Peyer's patch (tissue), 4 donors: ENCODE data around the gene MBTPS1. TPM values are rescaled to one million over a fixed set of nuclear protein-coding genes. Genes with fewer than 3 reads are reported as not detected.

Experiments used
- DNase-seq, 3 donors: peaks; one replicate each; pipeline ENCODE4 v3.0.0-alpha.2; 2017 to 2019
- H3K27ac ChIP-seq, 4 donors: fragments of 200-600 bp; sonication (generic); one replicate each; pipeline ENCODE4 v1.5.1; 2016 to 2019
- H3K27me3 ChIP-seq, 2 donors: fragments of 200-600 bp; sonication (generic); one replicate each; pipeline ENCODE4 v1.5.1; 2019
- H3K36me3 ChIP-seq, 3 donors: fragments of 200-600 bp; sonication (generic); one replicate each; pipeline ENCODE4 v1.5.1; 2016 to 2019
- H3K4me1 ChIP-seq, 4 donors: fragments of 200-600 bp; sonication (generic); one replicate each; pipeline ENCODE4 v1.5.1; 2016 to 2019
- H3K4me3 ChIP-seq, 4 donors: fragments of 200-600 bp; sonication (generic); 1 replicate in 3 of 4; 2 replicates in 1 of 4; pipeline ENCODE4 v1.5.1; 2016 to 2019; ENCODE audit warnings: mild to moderate bottlenecking in 1 of 4
- H3K9me3 ChIP-seq, 4 donors: fragments of 200-600 bp; sonication (generic); one replicate each; pipeline ENCODE4 v1.5.1; 2016 to 2019; ENCODE audit warnings: mild to moderate bottlenecking in 1 of 4
- POLR2A ChIP-seq, 2 donors: fragments of 450-650 bp; IDR thresholded peaks; one replicate each; pipeline ENCODE4 v1.5.1; 2017; ENCODE audit warnings: antibody characterized with exemption in 2 of 2, mild to moderate bottlenecking in 2 of 2, moderate library complexity in 2 of 2
- total RNA-seq, 4 donors: library from RNA; depleted of rRNA; stranded (reverse); fragments of >200 nt; gene quantifications; one replicate each; pipeline ENCODE4 v1.1.0, GENCODE V29; 2016
- TF ChIP-seq, protein P1 (sequence below), 6 experiments: fragments of 450-650 bp in 4 of 6; fragments of 200-600 bp in 2 of 6; sonication (generic) in 1 of 6; IDR thresholded peaks; one replicate each; pipeline ENCODE4 v1.5.1; 2017 to 2019; ENCODE audit warnings: antibody characterized with exemption in 6 of 6, mild to moderate bottlenecking in 3 of 6, moderate library complexity in 1 of 6

MBTPS1 gene
- total RNA-seq, 4 donors from 2014 or later = 79.0 to 104 (median 91.7) TPM

DNA sequence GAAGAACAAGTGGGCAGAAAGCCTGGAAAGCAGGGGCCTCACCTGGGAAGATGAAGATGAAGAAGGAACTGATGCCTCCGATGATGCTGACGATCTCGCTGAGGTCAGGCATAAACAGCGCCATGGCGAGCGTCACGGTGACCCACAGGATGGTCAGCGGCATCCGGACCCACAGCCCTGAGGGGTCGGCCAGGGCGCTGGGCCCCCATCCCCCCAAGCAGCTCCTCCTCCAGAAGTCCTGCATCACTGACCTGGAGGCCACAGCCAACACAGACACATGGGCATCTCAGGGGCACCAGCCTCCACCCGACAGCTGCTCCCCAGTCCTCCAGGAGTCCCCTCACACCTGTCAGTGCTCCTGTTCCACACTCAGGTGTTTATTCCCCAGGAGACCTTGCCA is 100.3 kb downstream of the MBTPS1 start:
- Histone ChIP-seq H3K27me3 (no peaks in the 10 kb centered on the region), H3K36me3 (no peaks in the 10 kb centered on the region), H3K4me3 (no peak overlapping the region), H3K27ac (no peak overlapping the region), H3K4me1 (no peaks in the 10 kb centered on the region), H3K9me3 (peaks cover 0 to under 1% (median 0%) of the 10 kb centered on the region in 4 donors)
- DNase-seq = no peak
- TF ChIP-seq, protein P1, sequence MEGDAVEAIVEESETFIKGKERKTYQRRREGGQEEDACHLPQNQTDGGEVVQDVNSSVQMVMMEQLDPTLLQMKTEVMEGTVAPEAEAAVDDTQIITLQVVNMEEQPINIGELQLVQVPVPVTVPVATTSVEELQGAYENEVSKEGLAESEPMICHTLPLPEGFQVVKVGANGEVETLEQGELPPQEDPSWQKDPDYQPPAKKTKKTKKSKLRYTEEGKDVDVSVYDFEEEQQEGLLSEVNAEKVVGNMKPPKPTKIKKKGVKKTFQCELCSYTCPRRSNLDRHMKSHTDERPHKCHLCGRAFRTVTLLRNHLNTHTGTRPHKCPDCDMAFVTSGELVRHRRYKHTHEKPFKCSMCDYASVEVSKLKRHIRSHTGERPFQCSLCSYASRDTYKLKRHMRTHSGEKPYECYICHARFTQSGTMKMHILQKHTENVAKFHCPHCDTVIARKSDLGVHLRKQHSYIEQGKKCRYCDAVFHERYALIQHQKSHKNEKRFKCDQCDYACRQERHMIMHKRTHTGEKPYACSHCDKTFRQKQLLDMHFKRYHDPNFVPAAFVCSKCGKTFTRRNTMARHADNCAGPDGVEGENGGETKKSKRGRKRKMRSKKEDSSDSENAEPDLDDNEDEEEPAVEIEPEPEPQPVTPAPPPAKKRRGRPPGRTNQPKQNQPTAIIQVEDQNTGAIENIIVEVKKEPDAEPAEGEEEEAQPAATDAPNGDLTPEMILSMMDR (IDR thresholded peaks at IDR 0.05) = no peak
- no peak for TF ChIP-seq POLR2A (IDR thresholded peaks at IDR 0.05)

DNA sequence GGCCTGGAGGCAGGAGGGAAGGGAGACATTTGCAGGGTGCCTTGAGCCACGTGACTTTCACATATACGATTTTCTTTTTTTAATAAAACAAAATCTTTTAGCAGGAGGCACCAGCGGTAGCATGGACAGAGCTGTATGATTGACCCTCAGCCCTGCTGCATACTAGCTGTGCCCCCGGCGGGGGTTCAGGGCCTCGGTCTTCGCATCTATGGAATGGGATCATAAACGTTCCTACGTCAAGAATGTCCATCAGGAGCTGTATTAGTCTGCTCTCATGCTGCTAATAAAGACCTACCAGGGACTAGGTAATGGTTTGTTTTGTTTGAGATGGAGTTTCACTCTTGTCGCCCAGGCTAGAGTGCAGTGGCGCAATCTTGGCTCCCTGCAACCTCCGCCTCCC is 101.3 kb downstream of the MBTPS1 start:
- no peak for DNase-seq
- Histone ChIP-seq H3K27me3 (no peaks in the 10 kb centered on the region), H3K4me3 (no peak overlapping the region), H3K9me3 (no peaks in the 10 kb centered on the region), H3K4me1 (no peaks in the 10 kb centered on the region), H3K27ac (no peak overlapping the region), H3K36me3 (no peaks in the 10 kb centered on the region)
- TF ChIP-seq POLR2A (IDR thresholded peaks at IDR 0.05) = no peak
- TF ChIP-seq, protein P1 (IDR thresholded peaks at IDR 0.05) = no peak

DNA sequence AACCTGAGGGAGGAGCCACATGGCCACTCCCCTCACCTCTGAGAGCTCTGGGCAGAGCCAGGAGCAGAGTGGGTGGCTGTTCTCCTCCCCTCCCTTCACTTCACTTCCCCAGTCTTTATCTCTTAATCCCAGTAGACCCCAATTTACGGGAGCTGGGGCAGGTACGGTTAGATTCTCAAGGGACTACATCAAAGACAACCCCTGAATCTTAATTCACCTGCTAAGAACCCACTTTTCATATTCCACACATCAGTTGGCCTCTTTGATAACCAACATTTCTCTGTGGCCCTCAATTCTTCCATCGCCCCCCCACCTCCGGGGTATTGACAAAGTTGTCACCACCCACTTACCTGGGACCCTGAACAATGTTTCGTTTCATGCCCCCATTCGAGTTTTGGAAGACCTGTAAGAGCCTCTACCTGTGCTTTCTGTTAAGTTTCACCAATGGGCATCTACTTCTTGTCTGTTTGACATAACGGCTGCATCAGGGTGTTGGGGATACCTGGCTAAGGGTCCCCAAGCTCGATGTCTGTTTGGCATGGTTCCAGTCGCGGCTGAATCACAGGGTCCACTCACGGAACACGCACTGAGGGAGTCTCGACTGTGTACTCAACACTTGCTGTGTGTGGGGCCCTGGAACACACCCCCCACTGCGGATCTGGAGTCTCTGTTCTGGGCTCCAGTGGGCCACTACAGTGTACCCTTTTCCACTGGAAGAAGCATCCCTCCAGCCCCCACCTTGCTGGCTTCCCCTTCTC is 102.0 kb downstream of the MBTPS1 start:
- TF ChIP-seq, protein P1 (IDR thresholded peaks at IDR 0.05) = no peak
- no peak for TF ChIP-seq POLR2A (IDR thresholded peaks at IDR 0.05)
- DNase-seq = no peak
- Histone ChIP-seq H3K4me1 (no peaks in the 10 kb centered on the region), H3K9me3 (no peaks in the 10 kb centered on the region), H3K4me3 (no peak overlapping the region), H3K27ac (no peak overlapping the region), H3K36me3 (no peaks in the 10 kb centered on the region), H3K27me3 (no peaks in the 10 kb centered on the region)

DNA sequence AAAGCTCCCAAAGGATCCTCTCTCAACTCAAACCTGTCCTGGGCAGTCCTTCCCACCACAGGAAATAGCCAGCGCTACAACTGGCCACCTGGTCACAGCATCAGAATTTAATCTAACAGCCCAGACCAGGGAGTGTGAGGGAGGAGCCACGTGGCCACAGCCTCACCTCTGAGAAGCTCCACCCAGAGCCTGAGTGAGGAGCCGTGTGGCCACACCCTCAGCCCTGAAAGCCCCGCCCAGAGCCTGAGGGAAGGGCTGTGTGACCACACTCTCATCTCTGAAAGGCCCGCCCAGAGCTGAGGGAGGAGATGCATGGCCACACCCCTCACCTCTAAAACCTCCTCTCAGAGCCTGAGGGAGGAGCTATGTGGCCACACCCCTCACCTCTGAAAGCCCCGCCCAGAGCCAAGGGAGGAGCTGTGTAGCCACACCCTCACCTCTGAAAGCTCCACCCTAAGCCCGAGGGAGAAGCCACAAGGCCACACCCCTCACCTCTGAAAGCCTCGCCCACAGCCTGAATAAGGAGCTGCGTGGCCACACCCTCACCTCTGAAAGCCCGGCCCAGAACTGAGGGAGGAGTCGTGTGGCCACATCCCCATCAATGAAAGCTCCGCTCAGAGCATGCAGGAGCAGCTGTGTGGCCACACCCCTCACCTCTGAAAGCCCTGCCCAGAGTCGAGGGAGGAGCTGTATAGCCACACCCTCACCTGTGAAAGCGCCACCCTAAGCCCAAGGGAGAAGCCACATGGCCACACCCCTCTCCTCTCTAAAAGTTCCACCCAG is 102.8 kb downstream of the MBTPS1 start:
- TF ChIP-seq, protein P1 (IDR thresholded peaks at IDR 0.05) = no peak
- TF ChIP-seq POLR2A (IDR thresholded peaks at IDR 0.05) = no peak
- H3K27ac ChIP-seq = no peak overlapping the region
- no peak overlapping the region for H3K4me3 ChIP-seq
- H3K36me3 ChIP-seq = no peaks in the 10 kb centered on the region
- peak in 2 of 3 donors; percentile 88 for DNase-seq
- no peaks in the 10 kb centered on the region for H3K4me1 ChIP-seq
- H3K27me3 ChIP-seq = no peaks in the 10 kb centered on the region
- no peaks in the 10 kb centered on the region for H3K9me3 ChIP-seq

DNA sequence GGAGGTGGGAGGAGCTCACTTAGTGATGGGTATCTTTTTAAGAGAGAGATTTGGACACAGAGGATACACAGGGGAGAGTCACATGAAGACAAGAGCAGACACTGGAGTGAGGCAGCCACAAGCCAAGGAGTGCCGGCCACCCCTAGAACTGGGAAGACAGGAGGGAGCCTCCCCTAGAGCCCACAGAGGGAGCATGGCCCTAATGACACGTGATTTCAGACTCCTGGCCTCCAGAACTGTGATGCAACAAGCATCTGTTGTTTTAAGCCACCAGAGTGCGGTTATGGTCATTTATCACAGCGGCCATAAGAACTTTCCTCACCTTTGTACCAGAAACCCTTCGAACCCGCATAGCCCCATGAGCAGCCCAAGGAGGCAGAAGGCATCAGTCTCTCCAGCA is 107.5 kb downstream of the MBTPS1 start:
- no peaks in the 10 kb centered on the region for H3K4me1 ChIP-seq
- no peak overlapping the region for H3K4me3 ChIP-seq
- H3K27me3 ChIP-seq = no peaks in the 10 kb centered on the region
- no peak for DNase-seq
- H3K9me3 ChIP-seq = no peaks in the 10 kb centered on the region
- H3K27ac ChIP-seq = no peak overlapping the region
- no peaks in the 10 kb centered on the region for H3K36me3 ChIP-seq
- TF ChIP-seq, protein P1 (IDR thresholded peaks at IDR 0.05) = no peak
- no peak for TF ChIP-seq POLR2A (IDR thresholded peaks at IDR 0.05)
